HepG2 (cell line): Measurements from ENCODE around the gene CPT1B. TPM values are rescaled to one million over a fixed set of nuclear protein-coding genes. Genes with fewer than 3 reads are reported as not detected.
A peak's percentile ranks its signal among the peaks of the same experiment; 100 is the strongest.

ENCODE experiments used
- CAMTA2 ChIP-seq: sonication (generic); formaldehyde crosslinking; IDR thresholded peaks from 2 replicates; pipeline ENCODE4 v1.4.0; 2020; ENCODE audit warnings: mild to moderate bottlenecking, missing genetic modification reagents, borderline replicate concordance
- CTCF ChIP-seq: sonication (generic); formaldehyde crosslinking; IDR thresholded peaks from 2 replicates; pipeline ENCODE4 v1.5.0; 2020; ENCODE audit warnings: mild to moderate bottlenecking, missing genetic modification reagents, moderate library complexity
- GTF3A ChIP-seq: sonication (generic); formaldehyde crosslinking; conservative IDR thresholded peaks from 2 replicates; pipeline ENCODE4 v1.4.0; 2020; ENCODE audit warnings: mild to moderate bottlenecking, missing genetic modification reagents
- KAT2B ChIP-seq: fragments of 150-350 bp; IDR thresholded peaks from 2 replicates; pipeline ENCODE4 v1.6.1; 2014; ENCODE audit warnings: low read depth, low read length, borderline replicate concordance
- KLF12 ChIP-seq: sonication (generic); formaldehyde crosslinking; IDR thresholded peaks from 2 replicates; pipeline ENCODE4 v1.4.0; 2020; ENCODE audit warnings: missing genetic modification reagents, borderline replicate concordance
- PAXIP1 ChIP-seq: sonication (generic); formaldehyde crosslinking; conservative IDR thresholded peaks from 2 replicates; pipeline ENCODE4 v1.4.0; 2020; ENCODE audit warnings: mild to moderate bottlenecking, missing genetic modification reagents, moderate library complexity
- PLRG1 ChIP-seq: fragments of 450-650 bp; conservative IDR thresholded peaks from 2 replicates; pipeline ENCODE4 v1.6.1; 2016
- RNF2 ChIP-seq: fragments of 450-650 bp; conservative IDR thresholded peaks from 2 replicates; pipeline ENCODE4 v1.6.1; 2016; ENCODE audit warnings: low read depth
- SSRP1 ChIP-seq: IDR thresholded peaks from 2 replicates; pipeline ENCODE4 v1.6.1; 2016; ENCODE audit warnings: control low read depth
- TCF7 ChIP-seq: sonication (generic); IDR thresholded peaks from 2 replicates; pipeline ENCODE4 v1.6.1; 2016; ENCODE audit warnings: antibody characterized with exemption, low read depth
- ZBTB43 ChIP-seq: sonication (generic); formaldehyde crosslinking; conservative IDR thresholded peaks from 2 replicates; pipeline ENCODE4 v1.4.0; 2020; ENCODE audit warnings: missing genetic modification reagents
- ZNF138 ChIP-seq: sonication (generic); formaldehyde crosslinking; IDR thresholded peaks from 2 replicates; pipeline ENCODE4 v1.5.0; 2020; ENCODE audit warnings: mild to moderate bottlenecking, low read depth, missing genetic modification reagents
- ZNF574 ChIP-seq: sonication (generic); formaldehyde crosslinking; IDR thresholded peaks from 2 replicates; pipeline ENCODE4 v1.4.0; 2020; ENCODE audit warnings: missing genetic modification reagents
- ZNF619 ChIP-seq: sonication (generic); formaldehyde crosslinking; IDR thresholded peaks from 2 replicates; pipeline ENCODE4 v1.4.0; 2020; ENCODE audit warnings: mild to moderate bottlenecking, missing genetic modification reagents
- ZNF710 ChIP-seq: sonication (generic); formaldehyde crosslinking; IDR thresholded peaks from 2 replicates; pipeline ENCODE4 v1.5.0; 2020; ENCODE audit warnings: mild to moderate bottlenecking, missing genetic modification reagents, borderline replicate concordance
- polyA plus RNA-seq, 8 experiments: library from polyadenylated mRNA; depleted of rRNA in 3 of 8; stranded (reverse) in 7 of 8; unstranded in 1 of 8; fragments of >200 nt; fragmentation: Illumina TruSeq in 4 of 8; extraction: Trizol in 4 of 8; gene quantifications; 2 replicates each; pipeline versions ENCODE4 v1.2.1 to v1.2.3, GENCODE V29; 2011 to 2016; ENCODE audit warnings: low read depth in 4 of 8, missing spikeins in 1 of 8, mixed read lengths in 1 of 8; ENCODE audit not compliant: insufficient read depth in 1 of 8
- total RNA-seq, 5 experiments: library from RNA; depleted of rRNA; stranded (reverse); fragments of >200 nt; fragmentation: Illumina TruSeq; extraction: Trizol; gene quantifications; 2 replicates each; pipeline ENCODE4 v1.2.3, GENCODE V29; 2016; ENCODE audit warnings: low read depth in 1 of 5

The CPT1B gene
- total and polyA plus RNA-seq, 2 of the 13 experiments (the other 11 are each of a cell fraction or from before 2014, with no cell fraction given): 9.2 to 19.5 TPM

GRCh38 chr22:50621948-50622722, 43.9 kb upstream of the CPT1B start (continued):
- TF ChIP-seq PAXIP1 (CRISPR knock-in tag) (peak; percentile 11), ZBTB43 (CRISPR knock-in tag) (no peak), TCF7 (no peak), SSRP1 (CRISPR knock-in tag) (no peak), ZNF619 (CRISPR knock-in tag) (no peak), ZNF574 (peak; percentile 86), KLF12 (CRISPR knock-in tag) (0 out of 2 replicates have a peak, but pooled peaks have one; percentile 12), GTF3A (CRISPR knock-in tag) (0 out of 2 replicates have a peak, but pooled peaks have one; percentile 64), KAT2B (no peak), PLRG1 (no peak), CAMTA2 (no peak), ZNF710 (no peak), ZNF138 (no peak), RNF2 (no peak), CTCF (peak; percentile 66)
